Neural progenitor cell (in vitro differentiated cells): ENCODE results near the gene GALNT8. TPM values are rescaled to one million over a fixed set of nuclear protein-coding genes. Genes with fewer than 3 reads are reported as not detected.

Experiments
- DNase-seq: peaks from one replicate; pipeline ENCODE4 v3.0.0-alpha.2; 2016; ENCODE audit warnings: low spot score
- H2AFZ ChIP-seq: fragments of 200-600 bp; sonication (generic); replicated peaks from 2 replicates; pipeline ENCODE4 v1.6.1; 2016; ENCODE audit warnings: antibody characterized with exemption
- H3F3A ChIP-seq: fragments of 200-600 bp; sonication (generic); 2 replicates; pipeline ENCODE4 v1.6.1; 2016; ENCODE audit warnings: antibody characterized with exemption, low read depth
- H3K27ac ChIP-seq: fragments of 200-600 bp; sonication (generic); 2 replicates; pipeline ENCODE4 v1.5.1; 2016; ENCODE audit warnings: mild to moderate bottlenecking
- H3K27me3 ChIP-seq: fragments of 200-600 bp; sonication (generic); 2 replicates; pipeline ENCODE4 v1.6.1; 2016; ENCODE audit warnings: mild to moderate bottlenecking, moderate library complexity
- H3K36me3 ChIP-seq: fragments of 200-600 bp; sonication (generic); 2 replicates; pipeline ENCODE4 v1.5.1; 2016
- H3K4me1 ChIP-seq: fragments of 200-600 bp; sonication (generic); 2 replicates; pipeline ENCODE4 v1.6.1; 2016; ENCODE audit warnings: mixed run types
- H3K4me2 ChIP-seq: fragments of 200-600 bp; sonication (generic); 2 replicates; pipeline ENCODE4 v1.6.1; 2016
- H3K4me3 ChIP-seq: fragments of 200-600 bp; sonication (generic); 2 replicates; pipeline ENCODE4 v1.5.1; 2016
- H3K79me2 ChIP-seq: fragments of 200-600 bp; sonication (generic); 2 replicates; pipeline ENCODE4 v1.6.1; 2016; ENCODE audit warnings: low read depth
- H3K9ac ChIP-seq: fragments of 200-600 bp; sonication (generic); 2 replicates; pipeline ENCODE4 v1.6.1; 2016
- H3K9me3 ChIP-seq: fragments of 200-600 bp; sonication (generic); 2 replicates; pipeline ENCODE4 v1.5.1; 2016; ENCODE audit warnings: low read depth
- H4K20me1 ChIP-seq: fragments of 200-600 bp; sonication (generic); 2 replicates; pipeline ENCODE4 v1.6.1; 2016; ENCODE audit warnings: low read depth
- H3K27ac Mint-ChIP-seq: 3 replicates; pipeline ENCODE4 v1.8.0; 2021; ENCODE audit warnings: mixed read lengths
- H3K27me3 Mint-ChIP-seq: 2 replicates; pipeline ENCODE4 v1.8.0; 2022; ENCODE audit warnings: low read depth, mild to moderate bottlenecking, inconsistent platforms, moderate library complexity, mixed read lengths; ENCODE audit not compliant: insufficient read depth
- H3K36me3 Mint-ChIP-seq: 3 replicates; pipeline ENCODE4 v1.8.0; 2021; ENCODE audit warnings: mixed read lengths
- H3K4me1 Mint-ChIP-seq: 3 replicates; pipeline ENCODE4 v1.8.0; 2021; ENCODE audit warnings: mixed read lengths
- H3K4me3 Mint-ChIP-seq: 3 replicates; pipeline ENCODE4 v1.8.0; 2021; ENCODE audit warnings: mild to moderate bottlenecking, moderate library complexity, mixed read lengths
- H3K9me3 Mint-ChIP-seq: 3 replicates; pipeline ENCODE4 v1.8.0; 2020; ENCODE audit warnings: mixed read lengths
- EZH2 ChIP-seq: fragments of 200-600 bp; sonication (generic); IDR thresholded peaks from 2 replicates; pipeline ENCODE4 v1.6.1; 2017; ENCODE audit warnings: antibody characterized with exemption, mild to moderate bottlenecking, moderate library complexity
- EZH2phosphoT487 ChIP-seq: fragments of 200-600 bp; sonication (generic); IDR thresholded peaks from 2 replicates; pipeline ENCODE4 v1.6.1; 2017; ENCODE audit warnings: antibody characterized with exemption
- total RNA-seq: library from RNA; depleted of rRNA; stranded (reverse); fragments of >200 nt; gene quantifications from 2 replicates; pipeline ENCODE4 v1.2.3, GENCODE V29; 2015; ENCODE audit warnings: low replicate concordance
- TF ChIP-seq, protein P1 (sequence below): fragments of 200-600 bp; sonication (generic); IDR thresholded peaks from 2 replicates; pipeline ENCODE4 v1.5.1; 2017; ENCODE audit warnings: antibody characterized with exemption, mild to moderate bottlenecking

Gene GALNT8
- total RNA-seq, 1 donor from 2014 or later = 2.6 TPM

DNA sequence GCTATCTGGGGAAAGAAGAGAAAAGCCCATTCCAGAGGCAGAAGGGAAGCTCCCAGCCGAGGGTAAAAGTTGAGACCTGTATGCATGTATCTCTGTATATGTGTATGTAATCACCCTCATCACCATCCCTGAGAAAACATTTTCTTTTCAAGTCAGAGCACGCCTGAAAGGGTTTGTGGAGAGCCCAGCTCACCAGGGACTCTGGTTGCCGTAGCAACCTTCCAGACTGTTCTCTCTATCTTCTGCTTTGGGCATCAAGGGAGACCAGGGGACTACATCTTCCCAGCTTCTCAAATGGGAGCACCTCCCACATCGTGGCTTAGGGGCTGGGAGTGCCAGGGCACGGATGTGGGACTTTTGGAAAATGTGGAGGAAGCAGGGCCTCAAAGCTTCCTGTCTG is 93.5 kb downstream of the GALNT8 start:
- Histone ChIP-seq H3K27me3 (peaks cover 39% of the 10 kb centered on the region), H4K20me1 (peaks cover 6% of the 10 kb centered on the region), H3K4me2 (no peak overlapping the region), H3K4me1 (peaks cover 15% of the 10 kb centered on the region), H3K79me2 (no peaks in the 10 kb centered on the region), H3K4me3 (no peak overlapping the region), H3K36me3 (no peaks in the 10 kb centered on the region), H3F3A (peaks cover 11% of the 10 kb centered on the region), H3K27ac (no peak overlapping the region), H2AFZ (no peak overlapping the region), H3K9me3 (no peaks in the 10 kb centered on the region), H3K9ac (no peak overlapping the region)
- Mint-ChIP-seq H3K4me1 (peaks cover 32% of the 10 kb centered on the region), H3K27ac (no peak overlapping the region), H3K4me3 (no peak overlapping the region), H3K9me3 (peaks cover 1% of the 10 kb centered on the region), H3K36me3 (peaks cover 8% of the 10 kb centered on the region), H3K27me3 (peaks cover 22% of the 10 kb centered on the region)
- DNase-seq = peak; percentile 36
- no peak for TF ChIP-seq EZH2
- TF ChIP-seq, protein P1, sequence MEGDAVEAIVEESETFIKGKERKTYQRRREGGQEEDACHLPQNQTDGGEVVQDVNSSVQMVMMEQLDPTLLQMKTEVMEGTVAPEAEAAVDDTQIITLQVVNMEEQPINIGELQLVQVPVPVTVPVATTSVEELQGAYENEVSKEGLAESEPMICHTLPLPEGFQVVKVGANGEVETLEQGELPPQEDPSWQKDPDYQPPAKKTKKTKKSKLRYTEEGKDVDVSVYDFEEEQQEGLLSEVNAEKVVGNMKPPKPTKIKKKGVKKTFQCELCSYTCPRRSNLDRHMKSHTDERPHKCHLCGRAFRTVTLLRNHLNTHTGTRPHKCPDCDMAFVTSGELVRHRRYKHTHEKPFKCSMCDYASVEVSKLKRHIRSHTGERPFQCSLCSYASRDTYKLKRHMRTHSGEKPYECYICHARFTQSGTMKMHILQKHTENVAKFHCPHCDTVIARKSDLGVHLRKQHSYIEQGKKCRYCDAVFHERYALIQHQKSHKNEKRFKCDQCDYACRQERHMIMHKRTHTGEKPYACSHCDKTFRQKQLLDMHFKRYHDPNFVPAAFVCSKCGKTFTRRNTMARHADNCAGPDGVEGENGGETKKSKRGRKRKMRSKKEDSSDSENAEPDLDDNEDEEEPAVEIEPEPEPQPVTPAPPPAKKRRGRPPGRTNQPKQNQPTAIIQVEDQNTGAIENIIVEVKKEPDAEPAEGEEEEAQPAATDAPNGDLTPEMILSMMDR = no peak

DNA sequence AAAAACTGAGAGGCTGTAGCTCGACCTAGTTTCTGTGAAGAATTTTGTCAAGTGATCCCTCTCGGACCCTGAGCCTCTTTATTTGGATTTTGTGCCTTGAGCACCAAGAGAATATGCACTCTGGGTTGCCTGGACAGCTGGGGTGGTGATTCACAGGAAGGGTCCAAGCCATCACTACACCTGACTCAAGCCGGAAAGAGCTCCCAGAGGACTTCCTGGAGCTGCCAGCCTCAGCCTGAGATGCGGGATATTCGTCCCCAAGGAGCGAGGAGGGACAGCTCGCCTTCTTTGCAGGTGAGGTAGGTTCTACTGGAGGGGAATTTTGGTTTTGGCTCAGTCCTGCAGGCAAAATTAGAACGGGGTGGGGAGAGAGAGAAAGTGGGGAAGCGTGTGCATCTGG is 94.3 kb downstream of the GALNT8 start:
- Histone ChIP-seq H3K27ac (no peak overlapping the region), H3K27me3 (peaks cover 32% of the 10 kb centered on the region), H2AFZ (no peak overlapping the region), H3K36me3 (no peaks in the 10 kb centered on the region), H3K79me2 (no peaks in the 10 kb centered on the region), H3K4me3 (no peak overlapping the region), H3F3A (peaks cover 6% of the 10 kb centered on the region), H3K4me2 (no peak overlapping the region), H3K9ac (no peak overlapping the region), H4K20me1 (peaks cover 6% of the 10 kb centered on the region), H3K4me1 (peaks cover 15% of the 10 kb centered on the region), H3K9me3 (no peaks in the 10 kb centered on the region)
- Mint-ChIP-seq H3K9me3 (no peaks in the 10 kb centered on the region), H3K4me1 (peaks cover 30% of the 10 kb centered on the region), H3K36me3 (peaks cover 8% of the 10 kb centered on the region), H3K4me3 (no peak overlapping the region), H3K27me3 (peaks cover 20% of the 10 kb centered on the region), H3K27ac (peak overlapping the region; percentile 19)
- DNase-seq = no peak
- TF ChIP-seq, protein P1 = no peak
- TF ChIP-seq EZH2phosphoT487 = no peak
- no peak for TF ChIP-seq EZH2

DNA sequence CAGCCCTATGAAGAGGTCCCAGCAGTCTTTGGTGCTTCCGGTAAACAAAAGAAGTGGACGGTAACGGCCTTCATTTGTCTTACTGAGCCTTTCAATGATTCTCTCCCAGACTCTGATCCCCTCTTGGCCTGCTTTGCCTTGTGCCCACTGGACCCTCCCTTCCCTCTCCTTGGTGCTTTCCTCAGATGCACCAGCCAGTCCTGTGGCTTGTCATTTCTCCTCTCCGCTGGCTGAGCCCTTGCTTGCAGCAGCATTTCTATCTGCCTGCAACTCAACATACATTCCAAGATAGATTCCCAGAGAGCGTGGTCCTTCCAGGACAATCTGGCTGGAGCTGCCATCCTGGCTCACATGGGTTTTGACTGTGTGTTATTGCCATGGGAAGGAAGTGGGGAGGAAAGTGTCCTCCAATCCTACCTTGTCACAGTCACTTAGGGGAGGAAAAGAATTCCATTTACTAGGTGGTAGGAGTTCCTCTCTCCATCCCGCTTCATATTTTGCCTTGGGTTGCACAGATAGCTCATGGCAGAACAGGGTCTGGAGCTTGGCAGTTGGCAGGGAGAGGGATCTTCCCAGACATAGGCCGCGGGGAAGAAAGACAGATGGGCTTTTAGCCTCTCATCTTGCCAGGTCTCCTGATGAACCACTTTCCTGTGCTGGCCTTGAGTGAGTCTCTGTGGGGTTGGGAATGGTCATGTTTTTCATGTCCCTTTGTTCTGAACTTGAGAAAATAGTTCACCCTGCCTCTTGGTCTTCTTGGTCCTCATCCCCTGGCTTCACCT is 96.7 kb downstream of the GALNT8 start:
- peak overlapping the region; percentile 36 for H3K27ac Mint-ChIP-seq
- no peaks in the 10 kb centered on the region for H3K36me3 ChIP-seq
- peaks cover 7% of the 10 kb centered on the region for H3K27me3 ChIP-seq
- no peak overlapping the region for H3K27ac ChIP-seq
- no peaks in the 10 kb centered on the region for H3K9me3 Mint-ChIP-seq
- H2AFZ ChIP-seq = no peak overlapping the region
- no peaks in the 10 kb centered on the region for H3K9me3 ChIP-seq
- no peaks in the 10 kb centered on the region for H4K20me1 ChIP-seq
- H3K4me1 Mint-ChIP-seq = peaks cover 34% of the 10 kb centered on the region
- H3K36me3 Mint-ChIP-seq = no peaks in the 10 kb centered on the region
- H3K4me3 ChIP-seq = no peak overlapping the region
- no peak overlapping the region for H3K4me3 Mint-ChIP-seq
- peaks cover 14% of the 10 kb centered on the region for H3K4me1 ChIP-seq
- no peak for DNase-seq
- H3K9ac ChIP-seq = no peak overlapping the region
- TF ChIP-seq EZH2phosphoT487 (no peak), EZH2 (no peak)
- TF ChIP-seq, protein P1 = no peak
- H3F3A ChIP-seq = no peaks in the 10 kb centered on the region
- H3K4me2 ChIP-seq = no peak overlapping the region
- H3K27me3 Mint-ChIP-seq = peaks cover 2% of the 10 kb centered on the region
- no peaks in the 10 kb centered on the region for H3K79me2 ChIP-seq
